SK-N-SH (cell line): ENCODE results near the gene HOXC10.

ENCODE experiments used
- EZH2phosphoT487 ChIP-seq: fragments of 200-600 bp; sonication (generic); IDR thresholded peaks from 2 replicates; pipeline ENCODE4 v1.6.1; 2017; ENCODE audit warnings: low read depth, mixed run types, mild to moderate bottlenecking, antibody characterized with exemption, moderate library complexity, borderline replicate concordance
- TAF1 ChIP-seq: IDR thresholded peaks from 2 replicates; pipeline ENCODE4 v1.6.1; 2012; ENCODE audit warnings: low read depth, mild to moderate bottlenecking, low read length, moderate library complexity, borderline replicate concordance
- TF ChIP-seq, protein P1 (sequence below): fragments of 200-600 bp; sonication (generic); IDR thresholded peaks from 2 replicates; pipeline ENCODE4 v1.6.1; 2017; ENCODE audit warnings: antibody characterized with exemption, mild to moderate bottlenecking, moderate library complexity
- TF ChIP-seq, protein P2 (sequence below): IDR thresholded peaks from 2 replicates; pipeline ENCODE4; 2012
- TF ChIP-seq, protein P3 (sequence below): IDR thresholded peaks from 2 replicates; pipeline ENCODE4 v1.4.0; 2012; ENCODE audit warnings: low read depth, borderline replicate concordance

DNA sequence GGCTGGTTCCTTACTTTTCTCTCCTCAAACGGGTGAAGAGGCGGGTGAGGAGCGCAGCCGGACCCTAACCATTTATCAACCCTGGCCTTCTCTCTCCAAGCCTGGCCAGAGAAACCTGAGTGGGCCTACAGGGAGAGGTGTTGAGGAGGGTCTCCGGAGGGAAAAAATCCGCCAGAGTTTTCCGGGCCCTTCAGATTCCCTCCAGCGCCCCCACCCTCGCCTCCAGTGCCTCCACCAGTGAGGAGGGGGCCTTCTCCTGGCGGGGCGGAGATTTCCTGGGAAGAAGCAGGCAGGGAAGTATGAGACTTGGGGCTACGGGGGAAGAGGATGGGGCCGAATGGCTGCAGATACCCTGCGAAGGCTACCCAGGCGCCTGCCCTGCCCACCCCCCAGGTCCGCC is 46.5 kb downstream of the HOXC10 start:
- TF ChIP-seq, protein P1, sequence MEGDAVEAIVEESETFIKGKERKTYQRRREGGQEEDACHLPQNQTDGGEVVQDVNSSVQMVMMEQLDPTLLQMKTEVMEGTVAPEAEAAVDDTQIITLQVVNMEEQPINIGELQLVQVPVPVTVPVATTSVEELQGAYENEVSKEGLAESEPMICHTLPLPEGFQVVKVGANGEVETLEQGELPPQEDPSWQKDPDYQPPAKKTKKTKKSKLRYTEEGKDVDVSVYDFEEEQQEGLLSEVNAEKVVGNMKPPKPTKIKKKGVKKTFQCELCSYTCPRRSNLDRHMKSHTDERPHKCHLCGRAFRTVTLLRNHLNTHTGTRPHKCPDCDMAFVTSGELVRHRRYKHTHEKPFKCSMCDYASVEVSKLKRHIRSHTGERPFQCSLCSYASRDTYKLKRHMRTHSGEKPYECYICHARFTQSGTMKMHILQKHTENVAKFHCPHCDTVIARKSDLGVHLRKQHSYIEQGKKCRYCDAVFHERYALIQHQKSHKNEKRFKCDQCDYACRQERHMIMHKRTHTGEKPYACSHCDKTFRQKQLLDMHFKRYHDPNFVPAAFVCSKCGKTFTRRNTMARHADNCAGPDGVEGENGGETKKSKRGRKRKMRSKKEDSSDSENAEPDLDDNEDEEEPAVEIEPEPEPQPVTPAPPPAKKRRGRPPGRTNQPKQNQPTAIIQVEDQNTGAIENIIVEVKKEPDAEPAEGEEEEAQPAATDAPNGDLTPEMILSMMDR: no peak
- TF ChIP-seq EZH2phosphoT487 (no peak), TAF1 (no peak)
- TF ChIP-seq, protein P2, sequence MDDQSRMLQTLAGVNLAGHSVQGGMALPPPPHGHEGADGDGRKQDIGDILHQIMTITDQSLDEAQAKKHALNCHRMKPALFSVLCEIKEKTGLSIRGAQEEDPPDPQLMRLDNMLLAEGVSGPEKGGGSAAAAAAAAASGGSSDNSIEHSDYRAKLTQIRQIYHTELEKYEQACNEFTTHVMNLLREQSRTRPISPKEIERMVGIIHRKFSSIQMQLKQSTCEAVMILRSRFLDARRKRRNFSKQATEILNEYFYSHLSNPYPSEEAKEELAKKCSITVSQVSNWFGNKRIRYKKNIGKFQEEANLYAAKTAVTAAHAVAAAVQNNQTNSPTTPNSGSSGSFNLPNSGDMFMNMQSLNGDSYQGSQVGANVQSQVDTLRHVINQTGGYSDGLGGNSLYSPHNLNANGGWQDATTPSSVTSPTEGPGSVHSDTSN: no peak
- TF ChIP-seq, protein P3, sequence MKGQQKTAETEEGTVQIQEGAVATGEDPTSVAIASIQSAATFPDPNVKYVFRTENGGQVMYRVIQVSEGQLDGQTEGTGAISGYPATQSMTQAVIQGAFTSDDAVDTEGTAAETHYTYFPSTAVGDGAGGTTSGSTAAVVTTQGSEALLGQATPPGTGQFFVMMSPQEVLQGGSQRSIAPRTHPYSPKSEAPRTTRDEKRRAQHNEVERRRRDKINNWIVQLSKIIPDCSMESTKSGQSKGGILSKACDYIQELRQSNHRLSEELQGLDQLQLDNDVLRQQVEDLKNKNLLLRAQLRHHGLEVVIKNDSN: no peak
